NCI-H2081 (cell line): ENCODE measurements around the gene CDCA3.

Experiments
- DNase-seq, 2 experiments: peaks; one replicate each; lab custom pipeline; 2025; lab: John Stamatoyannopoulos, UW

Gene CDCA3

DNA sequence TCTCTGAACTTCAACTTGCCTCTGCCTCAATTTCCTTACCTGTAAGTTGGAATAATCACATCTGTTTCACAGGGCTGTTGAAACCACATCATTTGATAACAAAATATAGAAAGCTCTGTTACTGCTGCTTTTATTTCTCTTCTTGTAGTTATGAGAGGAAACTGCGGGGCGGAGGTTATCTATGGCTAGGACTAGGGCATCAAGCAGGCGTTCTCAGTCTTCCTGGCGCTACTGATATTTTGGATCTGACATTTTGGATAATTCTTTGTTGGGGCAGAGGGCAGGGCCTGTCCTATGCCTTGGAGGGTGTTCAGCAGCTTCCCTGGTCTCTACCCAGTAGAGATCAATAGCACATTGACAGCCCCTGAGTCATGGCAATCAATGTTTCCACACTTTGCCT is 19.0 kb downstream of the CDCA3 start:
- no peak for DNase-seq

DNA sequence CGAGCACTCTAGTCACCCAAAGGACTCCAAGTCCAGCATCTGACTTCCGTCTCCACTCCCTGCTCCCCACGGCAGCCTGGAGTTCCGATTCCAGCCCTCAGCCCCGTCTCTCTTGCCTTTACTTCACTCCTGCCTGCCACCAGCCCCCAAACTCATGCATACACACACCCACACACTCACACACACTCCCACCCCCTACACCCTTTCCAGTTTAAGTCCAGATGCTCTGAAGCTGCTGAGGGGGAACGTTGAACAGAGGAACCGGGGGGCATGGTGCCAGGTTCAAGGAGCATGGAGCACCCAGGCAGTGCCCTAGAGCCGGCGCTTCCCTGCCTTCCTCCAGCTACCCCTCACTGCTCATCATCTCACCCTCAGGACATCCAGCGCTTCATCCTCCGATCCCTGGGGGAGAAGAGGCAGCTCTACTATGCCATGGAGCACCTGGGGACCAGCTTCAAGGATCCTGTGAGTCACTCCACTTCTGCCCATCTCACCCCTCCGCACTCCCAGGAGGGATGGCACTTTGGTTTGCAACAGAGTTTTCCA is 19.6 kb downstream of the CDCA3 start:
- DNase-seq, result no peak

DNA sequence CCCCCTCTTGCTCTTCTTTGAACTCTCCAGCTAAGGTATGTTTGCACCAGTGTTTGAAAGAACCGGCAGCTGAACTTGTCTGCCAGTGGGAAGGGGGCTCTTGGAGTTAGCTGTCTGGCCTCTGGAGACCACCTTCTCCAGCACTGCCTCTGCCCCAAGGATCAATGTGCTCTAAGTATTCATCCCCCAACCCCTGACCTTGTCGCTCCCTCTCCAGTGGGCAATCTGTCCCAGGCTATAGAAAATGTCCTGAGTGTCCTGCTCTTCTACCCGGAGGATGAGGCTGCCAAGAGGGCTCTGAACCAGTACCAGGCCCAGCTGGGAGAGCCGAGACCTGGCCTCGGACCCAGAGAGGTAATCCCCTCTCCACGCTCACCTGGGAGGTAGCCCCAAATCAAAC is 20.1 kb downstream of the CDCA3 start:
- no peak for DNase-seq

DNA sequence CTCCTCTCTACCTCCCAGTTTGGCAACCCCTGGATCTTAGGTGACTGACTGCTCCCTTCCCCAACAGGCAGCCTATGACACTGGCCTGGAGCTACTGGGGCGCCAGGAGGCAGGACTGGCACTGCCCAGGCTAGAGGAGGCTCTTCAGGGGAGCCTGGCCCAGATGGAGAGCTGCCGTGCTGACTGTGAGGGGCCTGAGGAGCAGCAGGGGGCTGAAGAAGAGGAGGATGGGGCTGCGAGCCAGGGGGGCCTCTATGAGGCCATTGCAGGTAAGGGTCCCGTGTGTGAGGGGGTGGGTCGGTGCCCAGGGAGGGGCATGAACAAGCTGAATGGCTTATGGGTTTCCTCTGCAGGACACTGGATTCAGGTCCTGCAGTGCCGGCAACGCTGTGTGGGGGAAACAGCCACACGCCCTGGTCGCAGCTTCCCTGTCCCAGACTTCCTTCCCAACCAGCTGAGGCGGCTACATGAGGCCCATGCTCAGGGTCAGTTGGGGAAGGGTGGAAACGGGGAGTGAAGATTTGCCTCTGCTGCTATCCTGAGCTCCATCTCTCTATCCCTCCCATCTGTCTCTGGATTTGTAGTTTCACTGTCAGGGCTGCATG is 20.7 kb downstream of the CDCA3 start:
- no peak for DNase-seq

DNA sequence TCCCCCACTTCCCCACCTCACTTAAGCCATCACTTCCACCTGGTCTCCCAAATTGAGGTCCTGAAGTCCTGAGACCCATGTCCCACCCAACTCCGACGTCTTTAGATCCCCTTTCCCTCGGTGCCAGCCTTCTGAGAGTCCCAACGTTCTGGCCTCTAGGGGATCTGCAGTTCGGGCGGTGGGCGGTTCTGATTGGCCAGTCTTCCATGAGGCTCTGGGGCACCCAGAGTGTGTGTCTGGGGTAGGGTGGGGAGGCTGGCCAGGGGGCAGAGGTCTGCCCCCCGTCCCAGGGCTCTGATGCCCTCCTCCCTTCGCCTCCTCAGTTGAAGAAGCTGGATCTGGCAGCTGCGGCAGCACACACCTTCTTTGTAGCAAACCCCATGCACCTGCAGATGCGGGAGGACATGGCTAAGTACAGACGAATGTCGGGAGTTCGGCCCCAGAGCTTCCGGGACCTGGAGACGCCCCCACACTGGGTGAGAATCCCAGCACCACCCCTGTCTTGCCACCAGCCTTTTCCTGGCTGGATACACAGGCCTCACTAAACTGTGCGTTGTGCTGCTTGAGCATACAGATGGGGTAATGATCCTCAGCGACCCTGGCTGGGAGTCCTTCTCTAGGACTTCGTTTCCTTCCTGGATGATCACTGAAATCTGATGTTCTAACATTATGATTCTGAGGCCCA is 21.4 kb downstream of the CDCA3 start:
- peak in 1 of 2 experiments; percentile 46 for DNase-seq

DNA sequence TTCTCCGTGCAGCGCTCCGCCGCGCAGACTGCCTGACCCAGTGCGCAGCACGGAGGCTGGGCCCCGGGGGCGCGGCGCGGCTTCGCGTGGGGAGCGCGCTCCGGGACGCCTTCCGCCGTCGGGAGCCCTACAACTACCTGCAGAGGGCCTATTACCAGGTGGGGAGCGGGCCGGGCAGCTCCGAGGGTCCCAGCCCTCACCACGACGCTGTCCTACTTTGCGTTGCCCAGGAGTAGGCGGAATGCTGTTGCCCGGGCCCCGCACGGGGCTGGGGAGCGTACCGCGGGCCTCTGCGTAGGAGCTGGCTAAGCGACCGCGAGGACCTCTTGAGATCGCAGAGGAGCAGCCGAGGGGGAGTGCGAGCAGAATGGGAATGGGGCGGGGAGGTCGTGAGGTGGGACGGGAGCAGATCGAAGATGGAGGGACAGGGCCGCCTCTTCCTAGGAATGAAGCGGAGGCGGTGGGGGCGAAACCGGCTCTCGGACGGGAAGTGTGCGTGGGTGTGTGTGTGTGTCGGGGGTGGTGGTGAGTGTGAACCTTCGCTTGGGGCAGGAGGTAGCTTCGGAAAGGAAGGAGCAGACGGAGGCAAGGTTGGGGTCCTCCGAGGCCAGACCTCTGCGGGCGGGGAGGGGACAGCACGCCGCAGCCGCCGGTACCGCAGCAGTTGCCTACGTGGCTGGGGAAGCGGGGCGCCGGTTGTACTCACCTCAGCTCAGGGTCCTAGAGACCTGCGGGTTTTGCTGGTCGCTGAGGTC is 22.1 kb downstream of the CDCA3 start:
- peak in 1 of 2 experiments; percentile 46 for DNase-seq

DNA sequence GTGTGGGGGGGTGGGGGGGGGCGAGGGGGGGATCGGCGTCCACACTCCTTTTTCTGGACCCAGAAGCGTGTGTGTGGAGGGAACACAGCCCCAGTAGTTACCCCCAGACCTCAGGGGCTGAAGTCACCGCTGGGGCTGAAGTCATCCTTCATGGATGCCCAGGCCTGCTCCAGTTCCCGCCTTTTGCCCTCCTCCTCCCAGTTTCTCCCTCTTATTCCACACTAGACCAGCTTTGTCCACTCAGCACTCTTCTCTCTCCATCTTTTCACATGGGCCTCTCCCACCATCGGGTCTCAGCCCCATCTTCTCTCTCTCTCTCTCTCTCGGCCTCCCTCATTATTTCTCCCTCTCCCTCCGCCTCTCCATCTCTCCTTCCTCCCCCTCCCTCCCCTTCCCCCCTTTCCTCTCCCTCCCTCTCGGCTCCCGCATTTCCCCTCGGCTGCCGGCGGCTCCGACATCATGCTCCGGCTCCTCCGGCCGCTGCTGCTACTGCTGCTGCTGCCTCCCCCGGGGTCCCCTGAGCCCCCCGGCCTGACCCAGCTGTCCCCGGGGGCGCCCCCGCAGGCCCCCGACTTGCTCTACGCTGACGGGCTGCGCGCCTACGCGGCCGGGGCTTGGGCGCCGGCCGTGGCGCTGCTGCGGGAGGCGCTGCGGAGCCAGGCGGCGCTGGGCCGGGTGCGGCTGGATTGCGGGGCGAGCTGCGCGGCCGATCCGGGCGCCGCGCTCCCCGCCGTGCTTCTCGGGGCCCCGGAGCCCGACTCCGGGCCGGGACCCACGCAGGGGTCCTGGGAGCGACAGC is 22.9 kb downstream of the CDCA3 start, which contains the start of gene P3H3:
P3H3 (plus strand) TSS at position 426 of the 799 bp plus-strand sequence; CDS start at position 460, 34 bp downstream.
- DNase-seq, result peak; percentile 47 to 54

DNA sequence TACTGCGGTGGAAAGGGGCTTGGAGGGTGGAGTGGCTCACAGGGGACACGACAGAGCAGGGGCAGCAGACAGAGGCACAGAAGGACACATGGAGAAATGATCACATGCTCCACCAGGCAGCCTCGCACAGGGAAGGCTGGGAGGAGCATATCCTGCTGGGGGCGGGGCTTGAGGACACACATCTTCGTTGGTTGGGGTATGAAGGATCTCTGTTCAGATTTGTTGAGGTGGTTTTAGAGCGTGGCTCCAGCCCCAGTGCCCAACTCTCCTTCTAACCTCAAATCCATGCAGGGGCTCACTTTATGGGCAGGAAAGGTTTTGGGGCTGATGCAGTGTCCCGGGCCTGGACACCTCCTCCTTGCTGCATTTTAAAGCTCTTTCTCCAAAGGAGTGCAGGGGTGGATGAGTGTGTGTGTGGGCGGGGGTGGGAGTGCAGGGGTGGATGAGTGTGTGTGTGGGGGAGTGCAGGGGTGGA is 23.6 kb downstream of the CDCA3 start:
- peak; percentile 83 to 85 for DNase-seq

DNA sequence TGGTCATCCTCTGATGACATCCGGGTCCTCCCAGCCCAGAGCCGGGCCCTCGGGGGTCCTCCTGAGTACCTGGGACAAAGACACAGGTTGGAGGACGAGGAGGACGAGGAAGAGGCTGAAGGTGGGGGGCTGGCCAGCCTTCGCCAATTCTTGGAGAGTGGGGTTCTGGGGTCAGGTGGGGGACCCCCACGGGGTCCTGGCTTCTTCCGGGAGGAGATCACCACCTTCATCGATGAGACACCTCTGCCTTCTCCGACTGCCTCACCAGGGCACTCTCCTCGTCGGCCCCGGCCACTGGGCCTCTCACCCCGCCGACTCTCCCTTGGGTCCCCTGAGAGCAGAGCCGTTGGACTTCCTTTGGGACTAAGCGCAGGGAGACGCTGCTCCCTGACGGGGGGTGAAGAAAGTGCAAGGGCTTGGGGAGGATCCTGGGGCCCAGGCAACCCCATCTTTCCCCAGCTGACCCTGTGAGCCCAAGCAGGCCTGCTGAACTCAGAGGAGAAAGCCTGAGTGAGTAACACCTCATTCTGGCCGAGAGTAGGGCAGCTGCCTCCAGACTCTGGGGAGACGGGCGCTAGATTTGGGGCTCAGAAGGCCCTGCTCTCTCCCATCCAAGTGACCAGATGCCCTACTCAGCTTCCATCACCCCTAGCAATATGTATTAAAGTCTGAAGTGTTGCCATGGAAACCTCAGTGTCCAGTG is 24.2 kb downstream of the CDCA3 start:
- DNase-seq, result no peak

DNA sequence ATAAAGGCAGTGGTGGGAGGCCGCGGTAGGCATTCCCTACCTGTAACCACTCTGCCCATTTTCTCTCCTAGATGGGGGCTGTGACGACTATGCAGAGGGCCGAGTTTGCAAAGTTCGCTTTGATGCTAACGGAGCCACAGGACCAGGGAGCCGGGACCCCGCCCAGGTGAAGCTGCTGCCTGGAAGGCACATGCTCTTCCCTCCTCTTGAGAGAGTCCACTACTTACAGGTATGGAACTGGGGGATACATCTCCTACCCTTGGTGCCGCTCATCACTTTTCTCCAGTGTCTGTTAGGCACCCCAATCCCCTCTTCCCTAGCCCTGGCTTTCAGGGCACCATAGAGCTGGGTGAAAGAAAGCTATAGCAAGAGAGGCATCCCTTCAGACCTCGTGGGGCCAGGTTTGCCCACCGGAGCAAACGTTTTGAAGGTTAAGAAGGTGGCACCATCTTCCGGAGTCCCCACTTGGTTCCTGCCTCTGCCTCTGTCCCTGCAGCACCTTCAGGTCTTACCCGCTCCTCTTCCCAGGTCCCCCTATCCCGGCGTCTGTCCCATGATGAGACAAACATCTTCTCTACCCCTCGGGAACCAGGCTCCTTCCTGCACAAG is 24.9 kb downstream of the CDCA3 start:
- DNase-seq, result no peak

DNA sequence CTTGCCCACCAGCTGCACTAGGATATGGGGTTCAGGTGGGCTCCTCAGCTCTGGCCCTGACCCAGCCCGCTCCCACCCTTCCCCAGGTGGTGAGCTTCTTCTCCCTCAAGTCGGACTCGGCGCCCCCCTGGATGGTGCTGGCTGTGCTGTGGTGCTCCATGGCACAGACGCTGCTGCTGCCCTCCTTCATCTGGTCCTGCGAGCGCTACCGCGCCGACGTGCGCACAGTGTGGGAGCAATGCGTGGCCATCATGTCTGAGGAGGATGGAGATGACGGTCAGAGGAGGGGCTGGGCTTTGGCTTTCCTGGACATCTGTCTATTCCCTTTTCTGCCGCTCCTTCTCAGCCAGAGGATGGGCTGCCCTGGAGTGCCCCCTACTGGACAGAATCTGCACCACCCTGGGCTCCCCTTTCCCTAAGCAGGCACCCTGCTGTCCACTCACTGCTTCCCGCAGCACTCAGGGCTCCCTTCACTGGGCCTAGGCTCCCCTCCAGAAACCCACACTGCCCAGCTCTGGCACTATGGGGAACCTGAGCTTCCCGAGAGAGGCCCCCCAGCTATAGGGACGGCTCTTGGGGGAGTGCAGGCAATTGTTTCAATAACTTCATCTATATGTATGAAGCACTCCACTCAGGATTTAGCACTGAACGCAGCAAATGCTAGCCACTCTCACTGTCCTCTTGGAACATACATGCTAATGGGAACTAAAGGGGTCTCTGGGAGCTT is 25.5 kb downstream of the CDCA3 start:
- DNase-seq, result peak; percentile 81 to 84

DNA sequence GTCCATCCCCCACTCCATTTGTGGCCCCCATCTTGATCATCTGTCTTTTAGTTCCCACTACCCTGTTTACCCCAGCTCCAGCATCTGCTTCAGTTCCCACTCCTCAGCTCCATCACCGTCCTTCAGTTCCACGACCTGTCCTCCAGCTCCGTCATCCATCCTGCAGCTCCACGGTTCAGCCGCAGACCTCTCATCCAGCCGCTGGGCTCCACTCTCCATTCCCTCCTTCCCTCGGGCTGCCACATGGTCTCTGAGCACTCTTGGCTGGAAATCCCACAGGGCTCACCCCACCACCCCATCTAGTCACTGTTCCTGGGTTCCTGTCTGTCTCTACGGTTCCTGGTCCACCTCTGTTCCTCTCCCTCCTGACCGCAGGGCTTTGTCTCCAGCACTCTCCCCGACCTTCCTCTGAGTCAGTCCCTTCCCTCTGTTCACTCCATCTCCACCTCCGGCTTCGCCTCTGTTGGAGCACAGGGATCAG is 26.1 kb downstream of the CDCA3 start:
- no peak for DNase-seq

DNA sequence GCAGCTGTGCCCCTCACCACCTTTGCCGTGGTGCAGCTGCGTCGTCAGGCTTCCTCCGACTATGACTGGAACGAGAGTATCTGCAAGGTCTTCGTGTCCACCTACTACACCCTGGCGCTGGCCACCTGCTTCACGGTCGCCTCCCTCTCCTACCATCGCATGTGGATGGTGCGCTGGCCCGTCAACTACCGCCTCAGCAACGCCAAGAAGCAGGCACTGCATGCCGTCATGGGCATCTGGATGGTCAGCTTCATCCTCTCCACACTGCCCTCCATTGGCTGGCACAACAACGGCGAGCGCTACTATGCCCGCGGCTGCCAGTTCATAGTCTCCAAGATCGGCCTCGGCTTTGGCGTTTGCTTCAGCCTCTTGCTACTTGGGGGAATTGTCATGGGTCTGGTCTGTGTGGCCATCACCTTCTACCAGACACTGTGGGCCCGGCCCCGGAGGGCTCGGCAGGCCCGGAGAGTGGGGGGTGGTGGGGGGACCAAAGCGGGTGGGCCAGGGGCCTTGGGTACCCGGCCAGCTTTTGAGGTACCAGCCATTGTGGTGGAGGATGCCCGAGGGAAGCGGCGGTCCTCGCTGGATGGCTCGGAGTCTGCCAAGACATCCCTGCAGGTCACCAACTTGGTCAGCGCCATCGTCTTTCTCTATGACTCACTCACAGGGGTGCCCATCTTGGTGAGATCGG is 26.9 kb downstream of the CDCA3 start:
- DNase-seq, result no peak

DNA sequence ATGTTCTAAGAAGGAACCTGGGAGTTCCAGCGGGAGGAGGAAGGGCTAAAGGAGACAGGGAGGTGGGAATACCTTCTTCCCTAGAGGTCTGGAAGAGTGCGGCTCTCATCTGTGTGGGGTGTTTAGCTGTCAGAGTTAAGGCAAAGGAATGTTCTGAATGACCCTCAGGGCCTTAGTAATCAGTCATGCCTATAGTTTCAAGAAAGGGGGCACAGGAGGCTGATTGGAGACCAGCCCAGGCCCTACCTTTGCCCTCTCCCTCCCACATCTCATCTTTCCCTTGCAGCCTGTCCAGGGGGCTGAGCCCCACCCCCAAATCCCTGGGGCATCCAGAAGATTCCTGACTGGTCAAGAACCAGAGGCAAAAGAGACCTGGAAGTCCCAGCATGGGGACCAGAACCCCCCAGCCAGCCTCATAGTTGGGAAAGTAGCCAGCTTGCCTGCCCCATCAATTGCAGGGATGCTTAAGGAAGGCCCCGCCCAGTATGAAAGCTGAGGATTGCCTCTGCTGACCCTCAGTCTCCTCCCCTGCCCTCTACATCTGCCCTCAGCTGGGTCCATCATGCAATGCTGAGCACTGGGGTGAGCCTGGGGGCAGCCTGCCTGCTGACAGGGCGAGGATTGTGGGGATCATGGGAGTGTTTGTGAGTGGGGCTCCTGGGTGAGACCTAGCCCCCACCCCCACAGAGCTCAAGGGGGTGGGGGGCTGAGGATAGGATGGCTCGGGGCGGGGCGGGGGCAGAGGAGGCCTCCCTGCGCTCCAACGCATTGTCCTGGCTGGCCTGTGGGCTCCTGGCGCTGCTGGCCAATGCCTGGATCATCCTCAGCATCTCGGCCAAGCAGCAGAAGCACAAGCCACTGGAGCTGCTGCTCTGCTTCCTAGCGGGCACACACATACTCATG is 27.7 kb downstream of the CDCA3 start:
- no peak for DNase-seq

DNA sequence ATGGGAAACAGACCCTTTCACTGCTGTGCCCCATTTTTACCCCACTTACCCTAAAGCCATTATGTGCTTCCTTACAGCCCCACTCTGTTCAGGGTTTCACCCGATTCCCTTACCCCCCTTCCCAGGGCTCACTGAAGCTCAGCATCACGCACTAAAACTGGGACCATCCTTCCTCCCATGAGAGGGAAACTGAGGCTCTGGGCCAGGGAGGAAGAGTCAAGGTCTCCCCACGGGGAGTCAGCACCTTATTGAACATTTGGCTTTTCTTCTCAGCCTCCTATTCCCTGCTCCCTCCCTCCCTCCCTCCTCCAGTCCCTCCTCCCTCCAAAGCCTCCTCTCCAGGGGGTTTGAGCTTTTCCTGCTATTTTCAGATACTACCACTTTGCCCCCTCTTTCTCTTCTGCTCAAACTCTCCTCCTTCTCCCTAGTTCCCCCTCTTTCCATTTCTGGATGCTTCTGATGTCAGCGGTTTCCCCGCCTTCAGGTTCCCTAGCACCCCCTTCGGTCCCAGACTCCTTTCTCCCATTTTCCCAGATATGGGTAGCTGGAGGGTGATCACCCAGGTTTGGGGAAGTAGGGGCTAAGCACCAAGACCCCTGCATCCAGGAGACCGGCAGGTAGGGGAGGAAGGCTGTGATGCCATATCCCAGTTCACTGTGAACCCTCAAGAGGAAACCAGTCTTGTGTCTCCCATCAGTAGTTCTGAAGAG is 28.5 kb downstream of the CDCA3 start:
- no peak for DNase-seq

DNA sequence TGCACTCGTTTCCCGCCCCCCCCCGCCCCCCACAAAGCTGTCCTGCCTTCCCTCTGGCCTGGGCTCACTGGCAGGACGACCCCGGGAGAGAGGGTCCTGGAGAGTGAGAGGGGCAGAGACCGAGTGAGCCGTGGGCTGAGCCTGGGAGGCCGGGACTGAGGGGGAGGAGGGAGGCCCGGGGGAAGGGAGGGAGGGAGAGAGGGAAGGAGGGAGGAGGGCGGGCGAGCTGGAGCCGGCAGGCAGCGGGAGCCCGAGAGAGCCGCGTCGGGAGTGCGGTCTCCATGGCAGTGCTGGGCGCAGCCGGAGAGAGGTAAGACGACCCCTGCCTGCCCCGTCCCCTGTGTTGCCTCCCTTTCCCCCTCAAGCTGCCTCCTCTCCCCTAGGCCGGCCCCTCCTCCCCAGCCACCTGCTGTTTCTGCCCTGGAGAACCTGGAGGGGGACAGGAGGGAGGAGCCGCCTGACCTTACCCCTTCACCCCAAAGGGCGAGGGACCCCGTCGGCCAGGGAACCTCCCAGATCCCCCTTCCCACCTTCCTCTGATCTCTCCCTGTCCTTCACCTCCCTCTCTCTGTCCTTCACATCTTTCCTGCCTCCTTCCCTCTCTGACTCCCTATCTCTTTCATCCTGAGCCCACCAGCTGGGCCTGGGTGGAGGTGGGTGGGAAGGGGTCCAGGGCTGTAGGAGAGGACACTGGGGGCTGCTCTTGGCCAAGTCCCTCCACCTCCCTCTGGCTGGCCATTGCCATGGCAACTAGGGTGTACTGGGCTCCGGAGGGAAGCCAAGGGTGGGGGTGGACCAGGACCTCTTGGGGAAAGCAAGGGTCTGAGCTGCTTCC is 29.3 kb downstream of the CDCA3 start, which contains the start of gene GPR162:
GPR162 (plus strand) TSS at position 231 of the 835 bp plus-strand sequence. CDS start 2,078 bp downstream, outside the sequence.
- peak; percentile 53 to 68 for DNase-seq
